Activated naive CD4-positive, alpha-beta T cell treated with Interleukin-2 at 50 U/mL for 16 hours (primary cell): ENCODE results near the gene SCRN2.
A peak's percentile ranks its signal among the peaks of the same experiment; 100 is the strongest.

Experiments used
- DNase-seq: peaks from one replicate; pipeline ENCODE4 v3.0.0-alpha.2; 2020

Gene SCRN2

GRCh38 chr17:47819475-47819874, 21.6 kb downstream of the SCRN2 start:
- DNase-seq, result no peak

GRCh38 chr17:47818002-47818695, 22.9 kb downstream of the SCRN2 start:
- DNase-seq, result no peak

- DNase-seq, result no peak
Measured at GRCh38 chr17:47816947-47817346, 24.1 kb downstream of the SCRN2 start.

- DNase-seq, result no peak
Measured at GRCh38 chr17:47816111-47816735, 24.9 kb downstream of the SCRN2 start.

- no peak for DNase-seq
Measured at GRCh38 chr17:47815106-47815918, 25.8 kb downstream of the SCRN2 start.

- DNase-seq, result no peak
Measured at GRCh38 chr17:47813512-47814031, 27.5 kb downstream of the SCRN2 start.

- no peak for DNase-seq
Measured at GRCh38 chr17:47813077-47813476, 28.0 kb downstream of the SCRN2 start.

- DNase-seq, result no peak
Measured at GRCh38 chr17:47812146-47812920, 28.7 kb downstream of the SCRN2 start.

- no peak for DNase-seq
Measured at GRCh38 chr17:47811709-47812108, 29.4 kb downstream of the SCRN2 start.

GRCh38 chr17:47810901-47811635, 30.0 kb downstream of the SCRN2 start:
- no peak for DNase-seq

- DNase-seq, result peak; percentile 36
Measured at GRCh38 chr17:47810200-47810821, 30.8 kb downstream of the SCRN2 start.

- DNase-seq, result no peak
Measured at GRCh38 chr17:47808830-47809480, 32.1 kb downstream of the SCRN2 start.

GRCh38 chr17:47808036-47808829, 32.8 kb downstream of the SCRN2 start:
- no peak for DNase-seq

GRCh38 chr17:47807421-47807820, 33.7 kb downstream of the SCRN2 start:
- DNase-seq, result no peak

GRCh38 chr17:47806913-47807255, 34.2 kb downstream of the SCRN2 start:
- DNase-seq, result no peak

- DNase-seq, result no peak
Measured at GRCh38 chr17:47806026-47806912, 34.8 kb downstream of the SCRN2 start.

GRCh38 chr17:47804461-47804860, 36.6 kb downstream of the SCRN2 start:
- DNase-seq, result no peak

GRCh38 chr17:47803751-47804150, 37.3 kb downstream of the SCRN2 start:
- no peak for DNase-seq

- DNase-seq, result no peak
Measured at GRCh38 chr17:47803201-47803600, 37.9 kb downstream of the SCRN2 start.
